SU-DHL-6 (cell line): Measurements from ENCODE around the gene GSG1L2.

Source experiments
- H2AFZ ChIP-seq: fragments of 200-600 bp; sonication (generic); 2 replicates; pipeline ENCODE4 v1.6.1; 2014; ENCODE audit warnings: low read depth, mild to moderate bottlenecking, moderate library complexity, mixed read lengths, antibody characterized with exemption, low read length; ENCODE audit not compliant: severe bottlenecking
- H3F3A ChIP-seq: fragments of 200-600 bp; shearing (Covaris generic); 2 replicates; pipeline ENCODE4 v1.6.0; 2016; ENCODE audit warnings: antibody characterized with exemption, mild to moderate bottlenecking; ENCODE audit not compliant: insufficient read depth
- H3K27ac ChIP-seq: fragments of 200-600 bp; sonication (generic); 2 replicates; pipeline ENCODE4 v1.5.1; 2016; ENCODE audit warnings: low read depth, mild to moderate bottlenecking, low read length, moderate library complexity, mixed read lengths
- H3K27me3 ChIP-seq: fragments of 200-600 bp; sonication (generic), shearing (Covaris generic); 2 replicates; pipeline ENCODE4 v1.6.0; 2014; ENCODE audit warnings: mild to moderate bottlenecking, low read length
- H3K36me3 ChIP-seq: fragments of 200-600 bp; sonication (generic); 2 replicates; pipeline ENCODE4 v1.6.1; 2014; ENCODE audit warnings: mild to moderate bottlenecking, low read length, mixed read lengths
- H3K4me2 ChIP-seq: fragments of 300-600, 200-600 bp; shearing (Covaris generic), sonication (generic); 2 replicates; pipeline ENCODE4 v1.6.0; 2014; ENCODE audit warnings: low read length, low read depth, mild to moderate bottlenecking; ENCODE audit not compliant: poor library complexity, severe bottlenecking
- H3K4me3 ChIP-seq: fragments of 200-600 bp; sonication (generic); 2 replicates; pipeline ENCODE4 v1.5.1; 2014; ENCODE audit warnings: antibody characterized with exemption, low read length, mild to moderate bottlenecking, mixed read lengths; ENCODE audit not compliant: insufficient read depth, poor library complexity, severe bottlenecking
- H3K79me2 ChIP-seq: fragments of 200-600 bp; sonication (generic); 2 replicates; pipeline ENCODE4 v1.6.1; 2014; ENCODE audit warnings: mild to moderate bottlenecking, low read length, moderate library complexity; ENCODE audit not compliant: insufficient read depth
- H3K9ac ChIP-seq: fragments of 200-600 bp; sonication (generic); 2 replicates; pipeline ENCODE4 v1.7.0; 2014; ENCODE audit warnings: mild to moderate bottlenecking, low read length
- H3K9me2 ChIP-seq: fragments of 200-600 bp; sonication (generic); replicated peaks from 2 replicates; pipeline ENCODE4 v1.6.1; 2014; ENCODE audit warnings: low read length; ENCODE audit not compliant: insufficient read depth
- H3K9me3 ChIP-seq: fragments of 200-600 bp; sonication (generic); 2 replicates; pipeline ENCODE4 v1.6.1; 2014; ENCODE audit warnings: low read length, mixed read lengths; ENCODE audit not compliant: insufficient read depth
- H4K20me1 ChIP-seq: fragments of 200-600 bp; sonication (generic); 2 replicates; pipeline ENCODE4 v1.6.1; 2014; ENCODE audit warnings: low read depth, mild to moderate bottlenecking, antibody characterized with exemption, low read length, moderate library complexity, mixed read lengths
- EZH2phosphoT487 ChIP-seq: fragments of 200-600 bp; sonication (generic), shearing (Covaris generic); conservative IDR thresholded peaks from 2 replicates; pipeline ENCODE4 v1.6.1; 2018; ENCODE audit warnings: mild to moderate bottlenecking, antibody characterized with exemption, low read length, moderate library complexity, mixed read lengths
- TF ChIP-seq, protein P1 (sequence below): fragments of 200-600 bp; sonication (generic); IDR thresholded peaks from one replicate; pipeline ENCODE4 v1.5.1; 2017; ENCODE audit warnings: antibody characterized with exemption, mild to moderate bottlenecking, low read length, moderate library complexity; ENCODE audit not compliant: insufficient read depth, poor library complexity, severe bottlenecking

GSG1L2 gene

DNA sequence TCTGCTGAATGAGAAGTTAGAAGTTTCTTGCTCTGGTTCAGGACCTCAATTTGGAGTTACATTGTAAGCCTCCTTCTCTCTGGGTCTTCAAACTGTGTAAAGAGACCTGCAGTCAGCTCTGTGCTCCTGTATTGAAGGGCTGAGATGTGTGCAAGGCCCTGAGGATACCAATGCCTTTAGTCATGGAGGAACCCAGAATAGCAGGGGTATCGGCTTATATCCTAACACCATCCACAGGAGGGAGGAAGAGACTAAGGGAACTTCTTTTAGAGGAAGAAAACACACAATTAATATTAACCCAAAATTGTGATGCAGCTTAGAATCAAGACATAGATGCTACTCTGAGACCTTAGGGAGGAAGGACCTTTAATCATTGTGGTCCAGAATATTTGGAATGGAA lies 40.3 kb upstream of the GSG1L2 start:
- no peaks in the 10 kb centered on the region for H3F3A ChIP-seq
- no peaks in the 10 kb centered on the region for H3K9me3 ChIP-seq
- H3K9me2 ChIP-seq = no peaks in the 10 kb centered on the region
- no peaks in the 10 kb centered on the region for H3K27me3 ChIP-seq
- no peaks in the 10 kb centered on the region for H3K36me3 ChIP-seq
- no peak overlapping the region for H2AFZ ChIP-seq
- TF ChIP-seq, protein P1, sequence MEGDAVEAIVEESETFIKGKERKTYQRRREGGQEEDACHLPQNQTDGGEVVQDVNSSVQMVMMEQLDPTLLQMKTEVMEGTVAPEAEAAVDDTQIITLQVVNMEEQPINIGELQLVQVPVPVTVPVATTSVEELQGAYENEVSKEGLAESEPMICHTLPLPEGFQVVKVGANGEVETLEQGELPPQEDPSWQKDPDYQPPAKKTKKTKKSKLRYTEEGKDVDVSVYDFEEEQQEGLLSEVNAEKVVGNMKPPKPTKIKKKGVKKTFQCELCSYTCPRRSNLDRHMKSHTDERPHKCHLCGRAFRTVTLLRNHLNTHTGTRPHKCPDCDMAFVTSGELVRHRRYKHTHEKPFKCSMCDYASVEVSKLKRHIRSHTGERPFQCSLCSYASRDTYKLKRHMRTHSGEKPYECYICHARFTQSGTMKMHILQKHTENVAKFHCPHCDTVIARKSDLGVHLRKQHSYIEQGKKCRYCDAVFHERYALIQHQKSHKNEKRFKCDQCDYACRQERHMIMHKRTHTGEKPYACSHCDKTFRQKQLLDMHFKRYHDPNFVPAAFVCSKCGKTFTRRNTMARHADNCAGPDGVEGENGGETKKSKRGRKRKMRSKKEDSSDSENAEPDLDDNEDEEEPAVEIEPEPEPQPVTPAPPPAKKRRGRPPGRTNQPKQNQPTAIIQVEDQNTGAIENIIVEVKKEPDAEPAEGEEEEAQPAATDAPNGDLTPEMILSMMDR = no peak
- TF ChIP-seq EZH2phosphoT487 = no peak
- H3K27ac ChIP-seq = no peak overlapping the region
- H3K4me3 ChIP-seq = no peak overlapping the region
- H4K20me1 ChIP-seq = no peaks in the 10 kb centered on the region
- H3K4me2 ChIP-seq = no peak overlapping the region
- H3K9ac ChIP-seq = no peak overlapping the region
- no peaks in the 10 kb centered on the region for H3K79me2 ChIP-seq

DNA sequence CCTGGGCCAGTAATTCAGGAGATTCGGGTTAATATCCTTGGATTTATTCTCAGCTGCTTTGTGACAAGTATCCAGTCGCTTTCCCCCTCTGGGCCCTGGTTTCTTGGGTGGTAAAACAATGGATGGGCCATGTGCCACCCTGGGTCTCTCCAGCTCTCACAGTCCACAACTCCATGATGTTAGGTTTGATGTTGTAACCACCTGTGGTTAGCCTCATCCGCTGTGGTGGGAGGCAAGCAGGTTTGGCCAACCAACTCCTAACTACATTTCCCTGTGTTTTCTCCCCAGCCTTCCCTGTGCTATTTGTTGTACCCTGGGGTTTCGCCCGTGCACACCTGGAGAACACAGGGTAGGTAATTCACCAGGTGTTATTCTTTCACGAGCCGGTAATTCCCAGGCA lies 39.0 kb upstream of the GSG1L2 start:
- Histone ChIP-seq H3K36me3 (no peaks in the 10 kb centered on the region), H3K27ac (no peak overlapping the region), H2AFZ (no peak overlapping the region), H3K9me2 (no peaks in the 10 kb centered on the region), H3K27me3 (no peaks in the 10 kb centered on the region), H3K9ac (no peak overlapping the region), H3K4me2 (no peak overlapping the region), H3K4me3 (no peak overlapping the region), H3K9me3 (no peaks in the 10 kb centered on the region), H3K79me2 (no peaks in the 10 kb centered on the region), H4K20me1 (no peaks in the 10 kb centered on the region), H3F3A (no peaks in the 10 kb centered on the region)
- TF ChIP-seq, protein P1 = no peak
- no peak for TF ChIP-seq EZH2phosphoT487

DNA sequence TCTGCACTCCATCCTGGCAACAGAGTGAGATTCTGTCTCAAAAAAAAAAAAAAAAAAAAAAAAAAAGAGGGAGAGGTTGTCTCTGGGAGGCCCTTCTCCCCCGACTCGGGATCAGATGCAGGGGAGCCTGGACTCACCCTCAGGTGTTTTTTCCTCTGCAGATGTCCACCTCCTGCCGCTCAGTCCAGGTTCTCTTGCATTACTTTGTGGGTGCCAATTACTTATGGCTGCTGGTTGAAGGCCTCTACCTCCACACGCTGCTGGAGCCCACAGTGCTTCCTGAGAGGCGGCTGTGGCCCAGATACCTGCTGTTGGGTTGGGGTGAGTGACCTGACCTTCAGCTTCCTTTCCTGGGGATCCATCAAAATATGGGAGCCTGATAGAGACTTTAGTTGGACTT lies 37.9 kb upstream of the GSG1L2 start:
- no peaks in the 10 kb centered on the region for H3K27me3 ChIP-seq
- no peaks in the 10 kb centered on the region for H4K20me1 ChIP-seq
- no peak overlapping the region for H2AFZ ChIP-seq
- H3K4me2 ChIP-seq = no peak overlapping the region
- H3K27ac ChIP-seq = no peak overlapping the region
- H3K9me3 ChIP-seq = no peaks in the 10 kb centered on the region
- no peaks in the 10 kb centered on the region for H3K79me2 ChIP-seq
- H3K9ac ChIP-seq = no peak overlapping the region
- no peaks in the 10 kb centered on the region for H3F3A ChIP-seq
- H3K4me3 ChIP-seq = no peak overlapping the region
- H3K9me2 ChIP-seq = no peaks in the 10 kb centered on the region
- H3K36me3 ChIP-seq = no peaks in the 10 kb centered on the region
- TF ChIP-seq, protein P1 = no peak
- TF ChIP-seq EZH2phosphoT487 = no peak
